Measurements from ENCODE around the gene BRINP2.

The BRINP2 gene

DNA sequence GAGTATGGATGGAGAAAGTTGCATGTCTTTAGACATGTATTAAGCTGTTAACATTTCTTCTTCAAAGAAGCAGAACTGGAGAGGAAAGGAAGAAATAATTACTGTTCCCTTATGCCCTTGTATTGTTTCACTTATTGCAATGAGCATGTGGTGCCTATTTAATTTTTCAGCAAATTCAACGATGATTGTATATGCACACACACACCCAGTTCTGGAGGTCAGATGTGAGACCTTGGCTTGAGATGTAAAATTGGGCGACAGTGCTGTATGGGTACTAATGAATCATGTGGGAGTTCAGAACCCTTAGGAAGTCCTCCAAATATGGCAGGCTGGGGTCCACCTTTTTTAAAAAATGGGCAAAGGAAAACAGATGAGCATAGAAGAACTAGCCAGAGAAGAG, 27.5 kb downstream of the BRINP2 start:
- H3K27me3 ChIP-seq (replicated peaks; ENCODE audit: control insufficient read depth, insufficient read depth, low read length): no peaks in the 10 kb centered on the region
- no peak for DNase-seq (ENCODE audit: extremely low read depth, insufficient read length)
- no peaks in the 10 kb centered on the region for H3K36me3 ChIP-seq (ENCODE audit: control insufficient read depth, insufficient read depth, low read length)
- TF ChIP-seq, protein P1, sequence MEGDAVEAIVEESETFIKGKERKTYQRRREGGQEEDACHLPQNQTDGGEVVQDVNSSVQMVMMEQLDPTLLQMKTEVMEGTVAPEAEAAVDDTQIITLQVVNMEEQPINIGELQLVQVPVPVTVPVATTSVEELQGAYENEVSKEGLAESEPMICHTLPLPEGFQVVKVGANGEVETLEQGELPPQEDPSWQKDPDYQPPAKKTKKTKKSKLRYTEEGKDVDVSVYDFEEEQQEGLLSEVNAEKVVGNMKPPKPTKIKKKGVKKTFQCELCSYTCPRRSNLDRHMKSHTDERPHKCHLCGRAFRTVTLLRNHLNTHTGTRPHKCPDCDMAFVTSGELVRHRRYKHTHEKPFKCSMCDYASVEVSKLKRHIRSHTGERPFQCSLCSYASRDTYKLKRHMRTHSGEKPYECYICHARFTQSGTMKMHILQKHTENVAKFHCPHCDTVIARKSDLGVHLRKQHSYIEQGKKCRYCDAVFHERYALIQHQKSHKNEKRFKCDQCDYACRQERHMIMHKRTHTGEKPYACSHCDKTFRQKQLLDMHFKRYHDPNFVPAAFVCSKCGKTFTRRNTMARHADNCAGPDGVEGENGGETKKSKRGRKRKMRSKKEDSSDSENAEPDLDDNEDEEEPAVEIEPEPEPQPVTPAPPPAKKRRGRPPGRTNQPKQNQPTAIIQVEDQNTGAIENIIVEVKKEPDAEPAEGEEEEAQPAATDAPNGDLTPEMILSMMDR (IDR thresholded peaks at IDR 0.05; ENCODE audit: insufficient read depth, low read length, poor library complexity, severe bottlenecking): no peak
- H3K4me3 ChIP-seq (replicated peaks; ENCODE audit: low read depth, low read length): no peak overlapping the region

DNA sequence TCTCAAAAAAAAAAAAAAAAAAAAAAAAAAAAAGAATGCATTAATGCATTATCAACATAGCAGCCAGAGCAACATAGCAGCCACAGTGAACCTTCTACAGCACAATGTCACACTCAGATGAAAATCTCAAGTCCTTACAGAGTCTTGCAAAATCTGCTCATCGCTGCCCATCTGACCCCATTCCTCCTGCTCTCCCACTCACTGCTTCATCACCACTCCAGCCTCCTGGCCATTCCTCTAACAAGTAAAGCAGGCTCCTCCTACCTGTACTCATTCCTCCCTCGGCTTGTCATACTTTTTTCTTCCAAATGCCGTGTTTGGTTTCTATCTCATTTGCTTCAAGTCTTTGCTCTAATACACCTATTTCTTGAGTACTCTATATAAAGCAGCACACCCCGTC, 29.5 kb downstream of the BRINP2 start:
- TF ChIP-seq, protein P1 (IDR thresholded peaks at IDR 0.05; ENCODE audit: insufficient read depth, low read length, poor library complexity, severe bottlenecking): no peak

DNA sequence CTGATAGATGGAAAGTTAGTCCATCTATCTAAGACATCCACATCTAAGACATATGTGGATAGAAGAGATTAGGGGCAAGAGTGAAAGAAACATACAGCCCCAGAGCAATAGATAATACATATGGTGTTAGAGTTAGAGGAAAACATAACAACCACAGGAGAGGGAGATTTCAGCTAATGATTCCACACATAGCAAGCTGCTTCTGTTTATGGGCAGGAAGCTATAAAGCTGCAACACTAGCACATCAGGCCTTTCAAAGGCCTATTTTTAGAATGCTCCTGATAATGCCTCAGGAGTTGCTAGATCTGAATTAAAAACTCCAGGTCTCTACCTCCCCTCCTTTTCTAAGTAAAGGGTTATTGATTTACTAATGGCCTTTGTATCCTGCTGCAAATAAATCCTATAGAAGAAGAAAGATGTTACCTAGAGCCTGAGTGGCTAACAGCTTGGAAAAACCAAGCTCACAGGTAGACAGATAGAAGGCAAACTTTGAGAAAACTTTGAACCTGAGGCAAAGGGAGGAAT, 36.1 kb downstream of the BRINP2 start:
- no peak overlapping the region for H3K4me3 ChIP-seq (replicated peaks; ENCODE audit: low read depth, low read length)
- H3K27me3 ChIP-seq (replicated peaks; ENCODE audit: control insufficient read depth, insufficient read depth, low read length): peaks cover 1% of the 10 kb centered on the region; the same call in 1 of the 2 replicates
- no peak for DNase-seq (ENCODE audit: extremely low read depth, insufficient read length)
- no peaks in the 10 kb centered on the region for H3K36me3 ChIP-seq (ENCODE audit: control insufficient read depth, insufficient read depth, low read length)
- TF ChIP-seq, protein P1 (IDR thresholded peaks at IDR 0.05; ENCODE audit: insufficient read depth, low read length, poor library complexity, severe bottlenecking): no peak

More for the DNA sequence above, 29.5 kb downstream of the BRINP2 start:
- Histone ChIP-seq H3K27me3 (replicated peaks; ENCODE audit: control insufficient read depth, insufficient read depth, low read length) (no peaks in the 10 kb centered on the region), H3K36me3 (ENCODE audit: control insufficient read depth, insufficient read depth, low read length) (no peaks in the 10 kb centered on the region), H3K4me3 (replicated peaks; ENCODE audit: low read depth, low read length) (no peak overlapping the region)
- DNase-seq (ENCODE audit: extremely low read depth, insufficient read length): no peak

DNA sequence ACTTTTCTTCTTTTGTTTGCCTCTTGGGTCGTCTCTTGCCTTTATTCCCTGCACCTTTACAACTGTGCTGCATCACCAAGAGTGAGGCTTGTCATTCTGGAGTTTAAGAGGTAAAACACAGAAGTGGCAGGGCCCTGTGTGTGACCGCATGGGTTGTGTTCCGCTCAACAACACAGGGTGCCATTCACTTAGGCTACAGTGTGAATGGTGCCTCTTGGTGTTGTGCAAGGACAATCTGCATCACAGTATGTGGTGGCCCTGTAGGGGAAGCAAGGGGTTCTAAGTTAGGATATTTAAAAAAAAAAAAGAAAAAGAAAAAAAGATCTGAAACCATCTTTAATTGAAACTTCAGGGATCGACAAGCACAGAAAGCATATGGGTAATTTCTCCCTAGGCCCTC, 38.2 kb downstream of the BRINP2 start:
- H3K27me3 ChIP-seq (replicated peaks; ENCODE audit: control insufficient read depth, insufficient read depth, low read length): peaks cover 1% of the 10 kb centered on the region; the same call in 1 of the 2 replicates
- no peaks in the 10 kb centered on the region for H3K36me3 ChIP-seq (ENCODE audit: control insufficient read depth, insufficient read depth, low read length)
- no peak overlapping the region for H3K4me3 ChIP-seq (replicated peaks; ENCODE audit: low read depth, low read length)
- TF ChIP-seq, protein P1 (IDR thresholded peaks at IDR 0.05; ENCODE audit: insufficient read depth, low read length, poor library complexity, severe bottlenecking): no peak
- DNase-seq (ENCODE audit: extremely low read depth, insufficient read length): no peak

DNA sequence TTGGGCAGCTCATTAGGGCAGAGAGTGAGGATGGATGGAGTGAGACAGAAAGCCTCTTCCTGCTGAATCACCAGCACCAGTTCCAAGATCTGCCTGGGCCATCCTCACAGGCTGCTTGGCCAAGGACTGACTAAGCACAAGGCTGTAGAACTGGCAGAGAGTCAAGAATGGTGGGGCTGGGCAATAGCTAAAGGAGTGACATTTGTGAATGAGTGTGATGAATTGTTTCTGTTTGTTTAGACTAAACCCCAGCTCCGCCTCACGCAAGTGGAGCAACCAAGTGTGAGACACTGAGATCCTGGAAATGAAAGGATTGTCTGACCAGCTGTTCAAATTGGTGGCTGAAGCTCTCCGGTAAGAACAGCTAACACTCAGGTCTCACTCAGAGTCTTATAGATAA, 38.6 kb downstream of the BRINP2 start:
- H3K4me3 ChIP-seq (replicated peaks; ENCODE audit: low read depth, low read length): no peak overlapping the region
- TF ChIP-seq, protein P1 (IDR thresholded peaks at IDR 0.05; ENCODE audit: insufficient read depth, low read length, poor library complexity, severe bottlenecking): no peak
- no peak for DNase-seq (ENCODE audit: extremely low read depth, insufficient read length)

DNA sequence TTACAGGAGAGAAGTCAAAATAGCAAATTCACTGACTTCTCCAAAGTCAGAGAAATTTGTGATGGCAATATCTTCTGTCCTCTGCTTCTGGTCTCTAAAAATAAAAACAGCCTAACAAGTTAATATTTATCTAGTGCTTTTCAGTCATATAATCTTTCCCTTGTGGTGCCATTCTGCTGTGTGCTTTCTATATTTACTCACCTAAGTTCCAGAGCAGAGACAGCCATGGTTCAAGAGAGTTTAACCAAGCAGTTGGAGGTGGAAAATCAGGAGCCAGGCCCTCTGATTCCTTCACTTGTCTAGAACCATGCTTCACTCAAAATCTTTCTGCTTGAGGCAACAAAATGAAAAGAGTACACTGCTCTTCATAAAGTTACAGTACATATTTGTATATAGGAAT, 39.3 kb downstream of the BRINP2 start:
- TF ChIP-seq, protein P1 (IDR thresholded peaks at IDR 0.05; ENCODE audit: insufficient read depth, low read length, poor library complexity, severe bottlenecking): no peak
- H3K4me3 ChIP-seq (replicated peaks; ENCODE audit: low read depth, low read length): no peak overlapping the region
- DNase-seq (ENCODE audit: extremely low read depth, insufficient read length): no peak
- peaks cover 1% of the 10 kb centered on the region; the same call in 1 of the 2 replicates for H3K27me3 ChIP-seq (replicated peaks; ENCODE audit: control insufficient read depth, insufficient read depth, low read length)
- H3K36me3 ChIP-seq (ENCODE audit: control insufficient read depth, insufficient read depth, low read length): no peaks in the 10 kb centered on the region

More for the DNA sequence above, 38.6 kb downstream of the BRINP2 start:
- Histone ChIP-seq H3K36me3 (ENCODE audit: control insufficient read depth, insufficient read depth, low read length) (no peaks in the 10 kb centered on the region), H3K27me3 (replicated peaks; ENCODE audit: control insufficient read depth, insufficient read depth, low read length) (peaks cover 1% of the 10 kb centered on the region; the same call in 1 of the 2 replicates)

Measured in GM06990 (cell line).